Gastroesophageal sphincter (tissue), 4 donors: ENCODE measurements around the gene FBXL3. TPM values are rescaled to one million over a fixed set of nuclear protein-coding genes. Genes with fewer than 3 reads are reported as not detected.

Experiments
- ATAC-seq: fragments of 150-250 bp; one replicate; pipeline ENCODE4 v1.9.1; 2016; ENCODE audit warnings: mild to moderate bottlenecking, moderate library complexity
- H3K27ac ChIP-seq, 4 donors: fragments of 200-600 bp; sonication (generic) in 3 of 4; 1 replicate in 3 of 4; 2 replicates in 1 of 4; pipeline ENCODE4 v1.5.1; 2016 to 2019
- H3K27me3 ChIP-seq: fragments of 200-600 bp; sonication (generic); one replicate; pipeline ENCODE4 v1.5.1; 2019
- H3K36me3 ChIP-seq, 2 donors: fragments of 200-600 bp; sonication (generic); one replicate each; pipeline ENCODE4 v1.5.1; 2019; ENCODE audit warnings: control low read depth in 1 of 2
- H3K4me1 ChIP-seq, 3 donors: fragments of 200-600 bp; sonication (generic); 1 replicate in 2 of 3; 2 replicates in 1 of 3; pipeline ENCODE4 v1.5.1; 2016 to 2019; ENCODE audit warnings: control low read depth in 2 of 3
- H3K4me3 ChIP-seq, 2 donors: fragments of 200-600 bp; sonication (generic); one replicate each; pipeline ENCODE4 v1.5.1; 2019; ENCODE audit warnings: mild to moderate bottlenecking in 1 of 2, moderate library complexity in 1 of 2
- H3K9me3 ChIP-seq, 3 donors: fragments of 200-600 bp; sonication (generic); one replicate each; pipeline ENCODE4 v1.5.1; 2017 to 2019; ENCODE audit warnings: control low read depth in 2 of 3
- EP300 ChIP-seq: sonication (generic); formaldehyde crosslinking; IDR thresholded peaks from one replicate; pipeline ENCODE4 v1.6.1; 2017; ENCODE audit warnings: antibody characterized with exemption, mild to moderate bottlenecking
- POLR2A ChIP-seq, 2 donors: fragments of 450-650 bp; IDR thresholded peaks; one replicate each; pipeline ENCODE4 v1.6.1; 2017; ENCODE audit warnings: antibody characterized with exemption in 2 of 2, mild to moderate bottlenecking in 2 of 2, moderate library complexity in 1 of 2
- POLR2AphosphoS5 ChIP-seq: sonication (generic); formaldehyde crosslinking; IDR thresholded peaks from one replicate; pipeline ENCODE4 v1.6.1; 2017; ENCODE audit warnings: antibody characterized with exemption
- WGBS, 2 donors: methylation state at CpG; one replicate each; pipeline ENCODE4 v1.1.5; 2018; ENCODE audit warnings: low coverage in 1 of 2; 5-methylcytosine and 5-hydroxymethylcytosine counted together
- total RNA-seq, 4 donors: library from RNA; depleted of rRNA; stranded (reverse); fragments of >200 nt; gene quantifications; one replicate each; pipeline ENCODE4 v1.1.0, GENCODE V29; 2016
- TF ChIP-seq, protein P1 (sequence below), 4 experiments: fragments of 200-600 bp in 2 of 4; fragments of 450-650 bp in 2 of 4; sonication (generic) in 1 of 4; IDR thresholded peaks; one replicate each; pipeline ENCODE4 v1.5.1; 2017 to 2019; ENCODE audit warnings: antibody characterized with exemption in 4 of 4, mild to moderate bottlenecking in 2 of 4, moderate library complexity in 2 of 4

FBXL3 gene
- total RNA-seq, 4 donors from 2014 or later = 76.5 to 114 (median 87.0) TPM

DNA sequence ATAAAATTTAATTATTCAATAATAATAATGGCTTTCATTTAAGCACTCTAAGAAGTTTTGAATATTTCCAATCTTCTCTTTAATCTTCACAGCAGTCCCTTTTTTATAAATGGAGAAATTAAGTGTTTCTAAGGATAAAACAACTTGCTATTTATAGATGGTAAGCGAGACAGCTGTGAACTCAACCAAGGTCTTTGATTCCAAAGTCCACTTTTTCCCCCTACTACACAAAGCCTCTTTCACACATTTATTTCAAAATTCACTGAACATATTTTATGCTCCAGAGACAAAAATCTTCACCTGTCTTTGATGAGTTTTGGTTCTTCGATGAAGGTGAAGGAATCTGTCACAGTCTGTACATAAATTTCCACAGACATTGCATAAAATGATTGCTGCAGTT, 34.4 kb upstream of the FBXL3 start:
- H3K27ac ChIP-seq = no peak overlapping the region
- no peaks in the 10 kb centered on the region for H3K27me3 ChIP-seq
- no peak for ATAC-seq
- TF ChIP-seq EP300 (no peak), POLR2A (IDR thresholded peaks at IDR 0.05) (no peak), POLR2AphosphoS5 (no peak)
- TF ChIP-seq, protein P1, sequence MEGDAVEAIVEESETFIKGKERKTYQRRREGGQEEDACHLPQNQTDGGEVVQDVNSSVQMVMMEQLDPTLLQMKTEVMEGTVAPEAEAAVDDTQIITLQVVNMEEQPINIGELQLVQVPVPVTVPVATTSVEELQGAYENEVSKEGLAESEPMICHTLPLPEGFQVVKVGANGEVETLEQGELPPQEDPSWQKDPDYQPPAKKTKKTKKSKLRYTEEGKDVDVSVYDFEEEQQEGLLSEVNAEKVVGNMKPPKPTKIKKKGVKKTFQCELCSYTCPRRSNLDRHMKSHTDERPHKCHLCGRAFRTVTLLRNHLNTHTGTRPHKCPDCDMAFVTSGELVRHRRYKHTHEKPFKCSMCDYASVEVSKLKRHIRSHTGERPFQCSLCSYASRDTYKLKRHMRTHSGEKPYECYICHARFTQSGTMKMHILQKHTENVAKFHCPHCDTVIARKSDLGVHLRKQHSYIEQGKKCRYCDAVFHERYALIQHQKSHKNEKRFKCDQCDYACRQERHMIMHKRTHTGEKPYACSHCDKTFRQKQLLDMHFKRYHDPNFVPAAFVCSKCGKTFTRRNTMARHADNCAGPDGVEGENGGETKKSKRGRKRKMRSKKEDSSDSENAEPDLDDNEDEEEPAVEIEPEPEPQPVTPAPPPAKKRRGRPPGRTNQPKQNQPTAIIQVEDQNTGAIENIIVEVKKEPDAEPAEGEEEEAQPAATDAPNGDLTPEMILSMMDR (IDR thresholded peaks at IDR 0.05) = no peak
- WGBS, 2 donors = 90 to 91% methylated on average over 2 of the region's 2 CpGs
- no peak overlapping the region for H3K4me3 ChIP-seq
- H3K36me3 ChIP-seq = peaks cover 4 to 95% of the 10 kb centered on the region in 2 donors
- H3K9me3 ChIP-seq = no peaks in the 10 kb centered on the region
- H3K4me1 ChIP-seq = no peaks in the 10 kb centered on the region

DNA sequence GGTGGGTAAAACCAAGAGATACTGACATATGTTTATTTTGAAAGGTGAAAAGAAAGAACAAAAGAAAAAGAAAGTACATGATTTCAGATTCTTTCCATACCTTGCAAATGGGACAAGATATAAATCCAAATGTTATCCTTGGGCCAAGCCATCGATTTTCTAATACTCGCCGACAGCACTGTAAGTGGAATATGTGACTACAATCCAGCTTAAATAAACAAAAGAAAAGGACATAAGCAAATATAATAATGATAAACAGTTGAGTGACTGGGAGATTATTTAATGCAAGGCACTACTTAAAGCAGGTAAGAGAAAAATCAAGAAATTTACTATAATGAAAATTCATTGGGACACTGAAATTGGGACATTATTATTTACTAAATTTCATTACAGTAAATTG, 29.9 kb upstream of the FBXL3 start:
- Histone ChIP-seq H3K27me3 (no peaks in the 10 kb centered on the region), H3K27ac (no peak overlapping the region), H3K9me3 (no peaks in the 10 kb centered on the region), H3K4me3 (no peak overlapping the region), H3K36me3 (peaks cover 4 to 96% of the 10 kb centered on the region in 2 donors), H3K4me1 (no peaks in the 10 kb centered on the region)
- TF ChIP-seq POLR2A (IDR thresholded peaks at IDR 0.05) = no peak
- no peak for TF ChIP-seq POLR2AphosphoS5
- no peak for TF ChIP-seq EP300
- TF ChIP-seq, protein P1 (IDR thresholded peaks at IDR 0.05) = no peak
- ATAC-seq = no peak
- 89 to 94% methylated on average over 3 of the region's 3 CpGs for WGBS, 2 donors

DNA sequence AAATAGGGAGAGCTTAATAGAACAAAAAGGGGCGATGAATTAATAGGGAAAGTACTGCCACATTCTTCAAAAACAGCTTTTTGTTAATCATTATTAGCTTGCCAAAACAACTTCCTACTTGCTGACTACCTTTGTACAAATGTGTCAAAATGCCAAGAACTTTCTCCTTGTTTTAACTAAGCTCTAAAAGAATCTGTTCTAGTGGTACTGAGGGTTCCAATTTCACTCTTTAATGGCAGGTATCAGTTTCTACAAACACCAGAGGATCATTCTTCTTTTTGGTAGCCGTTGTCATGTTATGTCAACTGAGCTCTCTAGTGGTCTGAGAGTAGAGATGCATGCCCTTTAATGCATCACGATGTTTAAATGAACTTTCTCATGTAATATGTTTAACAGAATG, 29.4 kb upstream of the FBXL3 start:
- Histone ChIP-seq H3K4me3 (no peak overlapping the region), H3K27me3 (no peaks in the 10 kb centered on the region), H3K4me1 (no peaks in the 10 kb centered on the region), H3K36me3 (peaks cover 4 to 96% of the 10 kb centered on the region in 2 donors), H3K9me3 (no peaks in the 10 kb centered on the region), H3K27ac (no peak overlapping the region)
- no peak for ATAC-seq
- WGBS, 2 donors = 60 to 61% methylated on average over 2 to 3 of the region's 3 CpGs
- TF ChIP-seq POLR2AphosphoS5 = no peak
- TF ChIP-seq EP300 = no peak
- TF ChIP-seq POLR2A (IDR thresholded peaks at IDR 0.05) = no peak
- TF ChIP-seq, protein P1 (IDR thresholded peaks at IDR 0.05) = no peak

GRCh38 chr13:77055158-77055557, 28.2 kb upstream of the FBXL3 start:
- 92 to 93% methylated on average over 2 of the region's 2 CpGs for whole genome bisulfite sequencing, 2 donors
- peaks cover 4 to 96% of the 10 kb centered on the region in 2 donors for H3K36me3 ChIP-seq
- TF ChIP-seq POLR2A (IDR thresholded peaks at IDR 0.05) (no peak), POLR2AphosphoS5 (no peak), EP300 (no peak)
- TF ChIP-seq, protein P1 (IDR thresholded peaks at IDR 0.05) = no peak
- no peaks in the 10 kb centered on the region for H3K27me3 ChIP-seq
- ATAC-seq = no peak
- H3K27ac ChIP-seq = no peak overlapping the region
- no peaks in the 10 kb centered on the region for H3K9me3 ChIP-seq
- H3K4me1 ChIP-seq = no peaks in the 10 kb centered on the region
- no peak overlapping the region for H3K4me3 ChIP-seq

- ATAC-seq = no peak
- peaks cover 0 to 99% of the 10 kb centered on the region in 2 donors for H3K36me3 ChIP-seq
- H3K27ac ChIP-seq = no peak overlapping the region
Observed at GRCh38 chr13:77053192-77053591, 26.2 kb upstream of the FBXL3 start.

More at GRCh38 chr13:77053192-77053591, 26.2 kb upstream of the FBXL3 start:
- 87 to 100% methylated on average over 3 to 4 of the region's 4 CpGs for WGBS, 2 donors
- Histone ChIP-seq H3K4me3 (no peak overlapping the region), H3K27me3 (no peaks in the 10 kb centered on the region), H3K9me3 (no peaks in the 10 kb centered on the region), H3K4me1 (no peaks in the 10 kb centered on the region)
- TF ChIP-seq, protein P1 (IDR thresholded peaks at IDR 0.05) = no peak
- TF ChIP-seq POLR2AphosphoS5 = no peak
- TF ChIP-seq EP300 = no peak
- TF ChIP-seq POLR2A (IDR thresholded peaks at IDR 0.05) = no peak
